NCI-H2196 (cell line): ENCODE data around the gene GLB1L.
"Not testable (repeated sequence)": the region's sequence is repeated elsewhere in the genome, so short reads cannot be mapped to it uniquely, and the experiment has no call there.

Experiments
- DNase-seq: peaks from one replicate; lab custom pipeline; 2025; ENCODE audit not compliant: unreplicated experiment; lab: John Stamatoyannopoulos, UW

GLB1L gene

GRCh38 chr2:219245148-219245898 lies at the start of gene GLB1L, which contains the start of gene STK16:
Gene GLB1L (minus strand): TSS chr2:219245444. CDS start chr2:219243573, 1,871 bp downstream.
Gene STK16 (plus strand): TSS chr2:219245479. CDS start chr2:219246000, 521 bp downstream.
- peak; percentile 96 for DNase-seq

- peak; percentile 92 for DNase-seq
Observed at GRCh38 chr2:219294356-219295351, 49.4 kb upstream of the GLB1L start.

GRCh38 chr2:219293736-219294231 lies 48.5 kb upstream of the GLB1L start:
- DNase-seq = no peak

DNA sequence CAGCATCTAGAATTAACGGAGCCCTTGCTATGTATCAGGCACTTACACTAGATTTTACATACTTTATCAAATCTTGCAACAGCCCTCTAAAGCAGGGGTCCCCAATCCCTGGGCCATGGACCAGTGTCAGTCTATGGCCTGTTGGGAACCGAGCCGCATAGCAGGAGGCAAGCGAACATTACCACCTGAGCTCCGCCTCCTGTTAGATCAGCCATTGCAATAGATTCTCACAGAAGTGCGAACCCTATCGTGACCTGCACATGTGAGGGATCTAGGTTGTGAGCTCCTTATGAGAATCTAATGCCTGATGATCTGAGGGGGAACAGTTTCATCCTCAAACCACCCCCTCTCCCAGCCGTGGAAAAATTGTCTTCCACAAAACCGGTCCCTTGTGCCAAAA lies 47.4 kb upstream of the GLB1L start:
- DNase-seq = no peak

- no peak for DNase-seq
Observed at GRCh38 chr2:219291910-219292490, 46.8 kb upstream of the GLB1L start.

DNA sequence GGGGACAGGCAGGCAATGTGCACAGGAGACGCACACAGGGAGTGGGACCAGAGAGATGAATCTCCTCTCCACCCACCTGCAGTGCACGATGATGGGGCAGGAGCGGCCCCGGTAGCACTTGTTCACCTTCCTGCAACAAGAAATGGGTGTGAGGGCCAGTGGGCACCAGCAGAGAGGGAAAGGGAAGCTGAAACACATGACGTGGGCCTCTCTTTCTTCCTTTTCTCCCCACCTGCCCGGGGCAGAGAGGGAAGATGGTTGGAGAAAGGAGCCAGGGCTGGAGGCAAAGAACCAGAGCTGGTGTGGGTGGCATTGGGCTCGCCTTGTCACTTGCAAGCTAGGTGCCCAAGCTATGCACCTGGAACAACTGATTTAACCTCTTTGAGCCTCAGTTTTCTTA lies 46.1 kb upstream of the GLB1L start:
- no peak for DNase-seq

DNA sequence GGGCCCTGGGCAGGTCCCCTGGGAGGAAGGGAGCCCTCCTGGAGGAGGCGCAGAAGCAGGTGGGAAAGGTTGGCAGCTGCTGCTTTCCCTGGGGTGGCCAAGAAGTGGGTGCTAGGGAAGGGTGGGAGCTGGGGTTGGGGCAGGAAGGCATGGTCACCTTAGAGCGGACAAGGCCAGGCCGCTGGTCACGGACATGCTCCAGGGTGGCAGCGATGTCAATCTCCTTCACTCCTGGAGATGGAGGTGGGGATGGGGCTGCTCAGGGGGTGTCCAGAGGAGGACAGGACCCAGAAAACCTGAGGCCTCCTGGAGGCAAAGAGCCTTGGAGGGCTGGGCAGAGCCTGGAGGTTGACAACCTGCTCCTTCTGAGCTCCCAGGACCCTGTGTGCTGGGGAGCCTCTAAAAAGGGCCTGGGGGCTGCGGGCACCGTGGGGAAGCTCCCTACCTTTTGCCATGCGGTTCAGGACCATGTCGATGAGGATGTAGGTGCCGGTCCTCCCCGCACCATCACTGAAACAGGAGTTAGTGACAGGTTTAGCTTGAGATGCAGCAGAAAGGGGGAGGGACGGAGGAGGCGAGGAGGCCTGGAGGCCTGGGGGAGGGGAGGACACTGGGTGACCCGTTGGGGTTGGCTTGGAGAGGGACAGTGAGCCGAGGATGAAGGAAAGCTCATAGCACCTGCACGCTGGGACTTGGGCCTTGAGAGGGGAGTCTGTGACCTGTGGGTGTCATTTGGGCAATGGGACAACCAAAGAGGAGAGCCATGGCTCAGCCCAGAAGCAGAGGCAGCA lies 45.3 kb upstream of the GLB1L start:
- DNase-seq = no peak

DNA sequence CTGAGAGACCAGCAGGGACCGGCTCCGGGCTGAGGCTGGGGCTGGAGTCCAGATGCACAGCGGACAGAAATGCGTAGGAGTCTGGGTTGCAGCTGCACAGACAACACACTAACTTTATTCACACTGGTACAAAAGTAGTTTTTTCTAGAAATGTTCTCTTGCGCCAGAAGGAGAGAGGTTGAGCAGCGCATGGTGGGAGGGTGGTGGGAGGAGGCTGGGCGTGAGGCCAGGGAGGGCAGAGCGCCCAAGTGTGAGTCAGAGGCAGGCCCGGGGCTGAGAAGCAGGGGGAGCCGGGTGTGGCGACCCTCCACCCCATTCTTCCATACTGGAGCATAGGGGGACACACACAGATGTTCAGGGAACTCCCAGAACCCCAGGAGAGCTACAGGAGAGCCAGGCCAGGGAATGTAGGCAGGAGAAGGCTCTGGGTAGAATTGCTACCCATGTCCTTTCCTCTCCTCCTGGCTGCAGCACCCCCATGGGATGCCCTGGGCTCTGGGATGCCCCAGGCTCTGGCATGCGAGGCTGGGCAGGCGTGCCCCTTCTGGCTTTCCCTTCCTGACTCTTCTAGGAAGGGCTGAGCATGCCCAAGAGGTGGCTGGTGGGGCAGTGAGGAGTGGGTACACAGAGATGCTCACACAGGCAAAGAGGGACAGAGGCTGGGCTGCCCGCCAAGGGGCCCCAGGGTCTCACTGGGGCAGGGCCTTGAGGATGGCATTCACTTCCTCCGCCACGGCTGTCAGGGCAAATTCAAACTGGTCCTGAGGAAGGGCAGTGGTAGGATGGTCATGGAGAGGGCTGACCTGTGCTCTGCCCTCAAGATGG lies 44.5 kb upstream of the GLB1L start:
- DNase-seq = no peak

GRCh38 chr2:219289195-219289536 lies 43.9 kb upstream of the GLB1L start:
- DNase-seq = no peak

- DNase-seq = no peak
Observed at GRCh38 chr2:219287580-219288265, 42.5 kb upstream of the GLB1L start.

DNA sequence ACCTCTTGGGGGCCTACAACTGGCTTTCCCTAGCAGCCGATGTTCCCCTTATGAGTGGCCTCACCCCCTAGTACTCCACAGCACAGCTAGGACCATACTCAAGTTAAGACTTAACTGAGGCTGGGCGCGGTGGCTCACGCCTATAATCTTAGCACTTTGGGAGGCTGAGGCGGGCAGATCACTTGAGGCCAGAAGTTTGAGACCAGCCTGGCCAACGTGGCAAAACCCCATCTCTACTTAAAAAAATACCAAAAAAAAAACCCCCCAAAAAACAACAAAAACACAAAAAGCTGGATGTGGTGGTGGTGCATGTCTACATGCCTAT lies 41.8 kb upstream of the GLB1L start:
- DNase-seq = not testable (repeated sequence)

DNA sequence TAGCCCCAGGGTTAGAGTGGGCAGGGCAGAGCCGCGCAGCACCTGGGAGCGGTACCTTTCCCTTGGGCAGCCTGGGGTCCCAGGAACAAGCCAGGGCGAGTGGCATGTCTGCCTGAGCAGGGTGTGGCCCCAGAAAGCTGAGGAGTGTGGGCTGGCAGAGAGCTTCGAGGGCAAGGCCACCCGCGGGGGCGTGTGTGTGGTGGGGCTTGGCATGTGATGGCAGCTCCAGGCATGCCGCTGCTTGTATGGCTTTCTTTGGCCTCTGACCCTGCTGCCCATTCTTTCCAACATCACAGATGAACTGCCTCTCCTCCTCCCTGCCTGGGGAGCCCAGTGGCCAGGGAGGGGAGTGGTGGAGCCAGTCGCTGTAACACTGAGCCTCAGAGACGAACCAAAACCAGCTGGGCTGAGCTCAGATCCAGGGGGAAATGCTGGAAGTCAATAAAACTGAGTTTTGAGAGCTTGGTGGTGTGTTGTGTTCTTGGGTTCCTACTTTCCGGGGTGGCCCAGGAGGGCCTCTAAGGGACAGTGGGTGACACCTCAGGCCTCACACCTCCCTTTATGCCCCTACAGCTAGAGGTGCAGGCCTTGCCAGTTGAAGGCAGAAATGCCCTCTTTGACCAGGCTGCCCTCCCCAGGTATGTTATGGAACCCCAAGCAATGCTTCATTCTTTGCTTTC lies 41.3 kb upstream of the GLB1L start:
- no peak for DNase-seq

GRCh38 chr2:219285894-219286425 lies 40.7 kb upstream of the GLB1L start:
- peak; percentile 13 for DNase-seq

DNA sequence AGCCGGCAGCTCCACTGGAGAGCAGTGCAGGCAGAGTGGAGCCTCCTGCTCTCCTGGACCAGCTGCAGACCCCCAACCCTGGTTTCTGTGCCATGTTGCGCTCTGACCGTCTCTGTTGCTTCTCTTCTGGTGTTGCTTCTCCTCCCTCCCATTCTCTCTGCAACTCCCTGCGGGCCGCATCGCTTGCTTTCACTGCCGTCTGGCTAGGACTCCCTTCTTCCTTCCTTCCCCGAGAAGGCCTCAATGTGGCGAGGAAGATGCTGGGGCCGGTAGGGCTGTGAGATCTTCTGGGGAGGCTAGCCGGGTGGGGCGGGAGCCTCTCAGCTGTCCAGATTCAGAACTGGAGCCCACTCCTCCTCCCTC lies 40.1 kb upstream of the GLB1L start:
- no peak for DNase-seq

GRCh38 chr2:219284501-219285372 lies 39.5 kb upstream of the GLB1L start:
- no peak for DNase-seq

- DNase-seq = no peak
Observed at GRCh38 chr2:219282943-219283581, 37.8 kb upstream of the GLB1L start.

GRCh38 chr2:219282375-219282774 lies 37.1 kb upstream of the GLB1L start:
- no peak for DNase-seq
